GM23338 (cell line): ENCODE measurements around the gene OFD1. TPM values are rescaled to one million over a fixed set of nuclear protein-coding genes. Genes with fewer than 3 reads are reported as not detected.

ENCODE experiments used
- ATAC-seq: fragments of 200-7000 bp; cut with Tn5 transposase; 3 replicates; pipeline ENCODE4 v1.9.1; 2020
- DNase-seq: peaks from one replicate; pipeline ENCODE4 v3.0.0-alpha.2; 2015; ENCODE audit warnings: low spot score
- H2AFZ ChIP-seq: fragments of 200-600 bp; sonication (generic); 2 replicates; pipeline ENCODE4 v1.8.0; 2016; ENCODE audit warnings: antibody characterized with exemption, mild to moderate bottlenecking, moderate library complexity
- H3F3A ChIP-seq: fragments of 200-600 bp; sonication (generic); replicated peaks from 2 replicates; pipeline ENCODE4 v1.8.0; 2017; ENCODE audit warnings: antibody characterized with exemption, mixed run types, low read depth
- H3K27ac ChIP-seq: fragments of 200-600 bp; sonication (generic); 2 replicates; pipeline ENCODE4 v1.6.1; 2016; ENCODE audit warnings: low read depth
- H3K27me3 ChIP-seq: fragments of 200-600 bp; sonication (generic); 2 replicates; pipeline ENCODE4 v1.8.0; 2016; ENCODE audit warnings: mild to moderate bottlenecking, mixed run types, moderate library complexity; ENCODE audit not compliant: insufficient read depth
- H3K36me3 ChIP-seq: fragments of 200-600 bp; sonication (generic); 2 replicates; pipeline ENCODE4 v1.8.0; 2016; ENCODE audit warnings: mild to moderate bottlenecking; ENCODE audit not compliant: insufficient read depth
- H3K4me1 ChIP-seq: fragments of 200-600 bp; sonication (generic); 2 replicates; pipeline ENCODE4 v1.8.0; 2016; ENCODE audit warnings: mild to moderate bottlenecking, moderate library complexity; ENCODE audit not compliant: insufficient read depth
- H3K4me2 ChIP-seq: fragments of 200-600 bp; sonication (generic); 2 replicates; pipeline ENCODE4 v1.7.1; 2017; ENCODE audit warnings: mixed run types
- H3K4me3 ChIP-seq: fragments of 200-600 bp; sonication (generic); 2 replicates; pipeline ENCODE4 v1.6.1; 2016; ENCODE audit warnings: mixed run types
- H3K79me2 ChIP-seq: fragments of 200-600 bp; sonication (generic); replicated peaks from 2 replicates; pipeline ENCODE4 v1.8.0; 2017; ENCODE audit warnings: mild to moderate bottlenecking; ENCODE audit not compliant: insufficient read depth
- H3K9me2 ChIP-seq: fragments of 200-600 bp; sonication (generic); 2 replicates; pipeline ENCODE4 v1.8.0; 2017; ENCODE audit not compliant: insufficient read depth
- H4K20me1 ChIP-seq: fragments of 200-600 bp; sonication (generic); replicated peaks from 2 replicates; pipeline ENCODE4 v1.8.0; 2017; ENCODE audit warnings: mild to moderate bottlenecking; ENCODE audit not compliant: insufficient read depth
- H3K27ac Mint-ChIP-seq: 2 replicates; pipeline ENCODE4 v1.8.0; 2020; ENCODE audit warnings: inconsistent platforms, mild to moderate bottlenecking, moderate library complexity, mixed read lengths
- H3K27me3 Mint-ChIP-seq: 3 replicates; pipeline ENCODE4 v1.8.0; 2022; ENCODE audit warnings: low read depth, mild to moderate bottlenecking, moderate library complexity, mixed read lengths, inconsistent platforms; ENCODE audit not compliant: insufficient read depth, poor library complexity
- H3K36me3 Mint-ChIP-seq: 3 replicates; pipeline ENCODE4 v1.8.0; 2021; ENCODE audit warnings: low read depth, mild to moderate bottlenecking, inconsistent platforms, moderate library complexity, mixed read lengths
- H3K4me1 Mint-ChIP-seq: 3 replicates; pipeline ENCODE4 v1.8.0; 2020; ENCODE audit warnings: mild to moderate bottlenecking, inconsistent platforms, mixed read lengths
- H3K4me3 Mint-ChIP-seq: 3 replicates; pipeline ENCODE4 v1.8.0; 2021; ENCODE audit warnings: moderate library complexity, mild to moderate bottlenecking, inconsistent platforms, mixed read lengths
- H3K9me3 Mint-ChIP-seq: 3 replicates; pipeline ENCODE4 v1.8.0; 2020; ENCODE audit warnings: moderate library complexity, mild to moderate bottlenecking, inconsistent platforms, mixed read lengths
- CREB1 ChIP-seq: fragments of 250-450 bp; sonication (Bioruptor Pico); IDR thresholded peaks from 2 replicates; pipeline ENCODE4 v1.5.0; 2020; ENCODE audit warnings: low read depth, mild to moderate bottlenecking, moderate library complexity
- CTCF ChIP-seq, 2 experiments: fragments of 200-600 bp in 1 of 2; sonication (generic) in 1 of 2; conservative IDR thresholded peaks; 2 replicates each; pipeline versions ENCODE4 v1.5.1 to v1.6.1; 2016 to 2017; ENCODE audit warnings: antibody characterized with exemption in 2 of 2, low read depth in 2 of 2, mild to moderate bottlenecking in 2 of 2, moderate library complexity in 1 of 2
- ETS1 ChIP-seq: IDR thresholded peaks from 2 replicates; pipeline ENCODE4 v1.6.1; 2016; ENCODE audit warnings: antibody characterized with exemption
- EZH2 ChIP-seq: fragments of 200-600 bp; sonication (generic); IDR thresholded peaks from one replicate; pipeline ENCODE4 v1.8.0; 2017; ENCODE audit warnings: antibody characterized with exemption, mild to moderate bottlenecking, low read depth; ENCODE audit not compliant: unreplicated experiment
- JUNB ChIP-seq: IDR thresholded peaks from one replicate; pipeline ENCODE4 v1.6.1; 2016; ENCODE audit warnings: antibody characterized with exemption; ENCODE audit not compliant: unreplicated experiment
- ZNF114 ChIP-seq: fragments of 250-450 bp; sonication (Bioruptor Pico); IDR thresholded peaks from 2 replicates; pipeline ENCODE4 v1.5.0; 2020; ENCODE audit warnings: mild to moderate bottlenecking, moderate library complexity
- ZNF462 ChIP-seq: fragments of 250-450 bp; sonication (Bioruptor Pico); IDR thresholded peaks from 2 replicates; pipeline ENCODE4 v1.5.0; 2020; ENCODE audit warnings: mild to moderate bottlenecking, moderate library complexity
- polyA plus RNA-seq: library from polyadenylated mRNA; unstranded; fragments of >200 nt; fragmentation: Nextera tagmentation; extraction: Ambion mirVana; gene quantifications from 2 replicates; pipeline ENCODE4 v1.2.1, GENCODE V29; 2016
- total RNA-seq: library from RNA; depleted of rRNA; stranded (reverse); fragments of >200 nt; shearing (Covaris generic); gene quantifications from 2 replicates; pipeline ENCODE4 v1.2.3, GENCODE V29; 2014

OFD1 gene
- total and polyA plus RNA-seq, 2 experiments from 2014 or later, result 21.2 to 55.0 TPM

- Histone ChIP-seq H3K9me2 (no peaks in the 10 kb centered on the region), H3K4me1 (0 out of 2 replicates have a peak, but pooled peaks cover 5% of the 10 kb centered on the region), H3K79me2 (no peaks in the 10 kb centered on the region), H3F3A (no peaks in the 10 kb centered on the region), H3K27me3 (no peaks in the 10 kb centered on the region), H3K36me3 (0 out of 2 replicates have a peak, but pooled peaks cover 7% of the 10 kb centered on the region), H3K4me2 (no peak overlapping the region), H2AFZ (no peak overlapping the region), H3K4me3 (no peak overlapping the region), H3K27ac (no peak overlapping the region), H4K20me1 (no peaks in the 10 kb centered on the region)
- ATAC-seq (no peak), DNase-seq (no peak)
- Mint-ChIP-seq H3K27ac (no peak overlapping the region), H3K9me3 (no peaks in the 10 kb centered on the region), H3K4me1 (peaks cover 9% of the 10 kb centered on the region; the same call in 2 of the 3 replicates), H3K27me3 (no peaks in the 10 kb centered on the region), H3K4me3 (no peak overlapping the region), H3K36me3 (peaks cover 50% of the 10 kb centered on the region)
- TF ChIP-seq CREB1 (CRISPR knock-in tag) (no peak), EZH2 (no peak)
Measured at GRCh38 chrX:13752646-13753045, 18.1 kb downstream of the OFD1 start.

- no peak overlapping the region for H3K4me3 ChIP-seq
- no peak overlapping the region for H3K27ac ChIP-seq
- H3K9me3 Mint-ChIP-seq, result no peaks in the 10 kb centered on the region
- 0 out of 2 replicates have a peak, but pooled peaks cover 5% of the 10 kb centered on the region for H3K4me1 ChIP-seq
- H3K27me3 Mint-ChIP-seq, result no peaks in the 10 kb centered on the region
- peaks cover 12% of the 10 kb centered on the region; the same call in 1 of the 2 replicates for H3K36me3 ChIP-seq
- H3K27ac Mint-ChIP-seq, result no peak overlapping the region
- no peaks in the 10 kb centered on the region for H3F3A ChIP-seq
- no peaks in the 10 kb centered on the region for H4K20me1 ChIP-seq
- DNase-seq, result no peak
- peaks cover 9% of the 10 kb centered on the region; the same call in 2 of the 3 replicates for H3K4me1 Mint-ChIP-seq
- H3K27me3 ChIP-seq, result no peaks in the 10 kb centered on the region
- H3K4me2 ChIP-seq, result no peak overlapping the region
- ATAC-seq, result no peak
- no peak overlapping the region for H3K4me3 Mint-ChIP-seq
- no peak overlapping the region for H2AFZ ChIP-seq
- H3K9me2 ChIP-seq, result no peaks in the 10 kb centered on the region
- peaks cover 58% of the 10 kb centered on the region for H3K36me3 Mint-ChIP-seq
- TF ChIP-seq ZNF462 (CRISPR knock-in tag) (no peak), ZNF114 (CRISPR knock-in tag) (no peak), CTCF (conservative IDR thresholded peaks at IDR 0.05; ENCODE audit: low read depth in 2 of 2) (no peak), JUNB (no peak), EZH2 (no peak), ETS1 (no peak)
- no peaks in the 10 kb centered on the region for H3K79me2 ChIP-seq
Measured at GRCh38 chrX:13754765-13755164, 20.2 kb downstream of the OFD1 start.
